ENCODE measurements around the gene ABI2.
"Not testable (repeated sequence)": the region's sequence is repeated elsewhere in the genome, so short reads cannot be mapped to it uniquely, and the experiment has no call there.

ABI2 gene

DNA sequence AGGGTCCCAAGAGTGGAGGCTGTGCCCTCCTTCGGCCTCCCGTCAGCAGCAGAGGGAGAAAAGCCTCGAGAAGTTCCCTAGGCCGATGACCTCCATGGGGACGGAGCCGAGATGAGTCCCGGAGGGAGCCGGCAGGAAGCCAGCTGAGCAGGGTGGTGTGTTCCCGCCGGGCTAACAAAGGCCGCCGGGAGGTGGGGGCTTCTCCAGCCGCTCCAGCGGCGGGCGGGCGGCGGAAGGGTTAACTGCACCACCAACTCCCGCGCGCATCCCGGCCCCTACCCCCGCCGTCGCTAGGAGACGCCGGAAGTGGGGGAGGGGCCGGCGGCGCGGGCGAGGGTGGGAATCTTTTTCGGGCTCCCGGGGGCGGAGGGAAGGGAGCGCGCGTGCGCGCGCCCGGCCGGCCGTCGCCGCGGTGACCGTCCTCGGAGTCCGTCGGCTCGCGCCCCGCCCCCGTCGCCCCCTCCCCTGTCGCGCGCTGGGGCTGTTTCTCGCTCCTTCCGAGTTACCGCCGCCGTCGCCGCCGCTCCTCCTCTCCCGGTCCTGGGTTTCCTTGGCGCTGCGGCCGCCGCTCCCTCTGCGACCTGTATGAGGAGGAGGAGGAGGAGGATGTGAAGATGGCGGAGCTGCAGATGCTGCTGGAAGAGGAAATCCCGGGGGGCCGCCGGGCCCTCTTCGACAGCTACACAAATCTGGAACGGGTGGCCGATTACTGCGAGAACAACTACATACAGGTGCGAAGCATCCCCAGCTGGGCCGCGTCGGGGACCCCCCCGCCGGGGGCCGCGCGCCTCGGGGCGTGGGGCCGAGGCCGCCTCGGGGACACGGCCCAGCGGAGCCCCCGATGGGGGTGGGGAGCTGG is at the start of gene ABI2:
Gene ABI2, plus strand, starts transcription at position 494 of the 859 bp plus-strand sequence. Its CDS starts 121 bp downstream, at position 615.
- peak; percentile 82 for DNase-seq

DNA sequence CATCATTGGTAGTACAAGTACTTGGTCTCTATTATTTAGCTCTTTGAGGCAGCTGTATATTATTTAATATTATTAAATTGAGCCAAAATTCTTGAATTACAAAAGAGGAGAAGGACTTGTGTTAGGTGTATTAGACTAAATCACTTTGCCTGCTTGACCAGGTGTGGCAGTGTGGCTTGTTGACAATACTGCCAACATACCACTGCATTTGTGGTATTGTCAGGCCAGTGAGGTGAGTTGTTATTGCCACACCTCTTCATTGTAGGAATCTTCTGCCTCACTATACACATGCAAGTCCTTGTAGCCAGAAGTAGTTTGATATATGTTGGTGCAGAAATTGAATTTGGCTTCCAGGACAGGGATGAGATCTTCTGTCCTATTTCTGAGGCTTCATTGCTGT is 48.9 kb upstream of the ABI2 start:
- DNase-seq = no peak

DNA sequence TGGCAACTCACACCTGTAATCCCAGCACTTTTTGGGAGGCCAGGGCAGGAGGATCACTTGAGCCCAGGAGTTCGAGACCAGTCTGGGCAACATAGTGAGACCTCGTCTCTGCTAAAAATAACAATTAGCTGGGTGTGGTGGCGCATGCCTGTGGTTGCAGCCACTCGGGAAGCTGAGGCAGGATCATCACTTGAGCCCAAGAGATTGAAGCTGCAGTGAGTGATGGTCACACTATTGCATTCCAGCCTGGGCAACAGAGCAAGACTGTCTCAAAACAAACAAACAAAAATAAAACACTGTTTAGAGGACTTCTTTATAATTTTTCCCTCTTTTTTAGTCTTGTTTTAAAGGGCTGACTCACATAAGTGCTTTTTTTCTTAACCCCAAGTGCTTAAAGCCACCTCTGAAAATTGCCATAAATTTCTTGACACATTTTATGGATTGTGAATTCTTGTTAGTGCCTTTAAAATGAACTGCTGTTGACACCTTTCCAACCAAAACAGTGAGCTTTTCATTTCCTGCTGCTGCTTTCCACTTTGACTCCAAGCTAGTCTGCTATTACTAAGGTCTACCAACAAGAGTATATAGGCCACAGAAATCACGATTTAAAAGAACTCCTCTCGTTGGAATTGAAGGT is 47.6 kb upstream of the ABI2 start:
- DNase-seq = peak; percentile 56

DNA sequence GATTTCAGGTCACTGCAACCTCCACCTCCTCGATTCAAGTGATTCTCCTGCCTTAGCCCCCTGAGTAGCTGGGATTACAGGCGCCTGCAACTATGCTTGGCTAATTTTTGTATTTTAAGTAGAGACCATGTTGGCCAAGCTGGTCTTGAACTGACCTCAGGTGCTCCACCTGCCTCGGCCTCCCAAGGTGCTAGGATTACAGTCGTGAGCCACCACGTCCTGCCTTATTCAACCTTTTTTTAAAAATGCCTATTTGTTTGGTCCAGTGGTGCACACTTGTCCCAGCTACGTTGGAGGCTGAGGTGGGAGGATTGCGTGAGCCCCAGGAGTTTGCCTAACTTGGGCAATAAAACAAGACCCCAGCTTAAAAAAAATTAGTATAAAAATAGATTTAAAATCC is 46.1 kb upstream of the ABI2 start:
- DNase-seq = no peak

DNA sequence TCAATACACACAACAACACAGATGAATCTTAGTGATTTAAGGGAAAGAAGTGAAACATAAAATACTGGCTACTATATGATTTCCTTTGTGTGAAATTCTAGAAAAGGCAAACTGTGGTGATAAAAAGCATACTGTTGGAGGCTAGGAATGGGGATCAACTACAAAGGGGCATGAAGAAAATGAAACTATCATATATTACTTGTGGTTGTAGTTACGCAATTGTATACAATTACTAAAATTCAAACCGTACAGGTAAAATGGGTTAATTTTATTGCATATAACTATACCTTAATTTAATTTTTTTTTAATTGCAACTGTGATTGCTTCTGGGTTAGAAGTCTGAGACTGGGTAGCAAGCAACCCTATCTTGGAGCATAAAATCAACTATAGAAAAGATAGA is 41.7 kb upstream of the ABI2 start:
- no peak for DNase-seq

DNA sequence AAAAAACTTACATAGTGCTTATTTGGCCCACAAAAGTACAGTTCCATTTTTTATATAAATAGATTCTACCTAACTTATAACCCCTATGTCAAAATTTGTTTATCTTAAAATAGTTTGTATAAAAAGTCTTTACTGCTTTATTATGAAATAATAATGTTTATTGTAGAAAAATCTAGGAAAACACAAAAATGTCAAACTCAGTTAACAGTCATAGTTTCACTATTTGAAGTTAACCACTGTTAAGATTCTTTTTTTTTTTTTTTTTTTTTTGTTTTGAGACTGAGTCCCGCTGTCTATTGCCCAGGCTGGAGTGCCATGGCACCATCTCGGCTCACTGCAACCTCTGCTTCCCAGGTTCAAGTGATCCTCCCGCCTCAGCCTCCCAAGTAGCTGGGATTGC is 26.5 kb upstream of the ABI2 start:
- DNase-seq = no peak

DNA sequence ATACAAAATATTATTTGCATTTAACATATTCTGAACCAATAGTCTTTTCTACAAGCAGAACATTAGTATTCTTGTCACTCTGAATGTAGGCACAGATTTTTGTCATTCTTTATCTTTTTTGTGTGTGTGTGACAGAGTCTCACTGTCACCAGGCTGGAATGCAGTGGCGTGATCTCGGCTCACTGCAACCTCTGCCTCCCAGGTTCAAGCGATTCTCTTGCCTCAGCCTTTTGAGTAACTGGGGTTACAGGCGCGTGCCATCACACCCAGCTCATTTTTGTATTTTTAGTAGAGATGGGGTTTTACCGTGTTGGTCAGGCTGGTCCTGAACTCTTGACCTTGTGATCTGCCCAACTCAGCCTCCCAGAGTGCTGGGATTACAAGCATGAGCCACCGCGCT is 25.6 kb upstream of the ABI2 start:
- DNase-seq = not testable (repeated sequence)

DNA sequence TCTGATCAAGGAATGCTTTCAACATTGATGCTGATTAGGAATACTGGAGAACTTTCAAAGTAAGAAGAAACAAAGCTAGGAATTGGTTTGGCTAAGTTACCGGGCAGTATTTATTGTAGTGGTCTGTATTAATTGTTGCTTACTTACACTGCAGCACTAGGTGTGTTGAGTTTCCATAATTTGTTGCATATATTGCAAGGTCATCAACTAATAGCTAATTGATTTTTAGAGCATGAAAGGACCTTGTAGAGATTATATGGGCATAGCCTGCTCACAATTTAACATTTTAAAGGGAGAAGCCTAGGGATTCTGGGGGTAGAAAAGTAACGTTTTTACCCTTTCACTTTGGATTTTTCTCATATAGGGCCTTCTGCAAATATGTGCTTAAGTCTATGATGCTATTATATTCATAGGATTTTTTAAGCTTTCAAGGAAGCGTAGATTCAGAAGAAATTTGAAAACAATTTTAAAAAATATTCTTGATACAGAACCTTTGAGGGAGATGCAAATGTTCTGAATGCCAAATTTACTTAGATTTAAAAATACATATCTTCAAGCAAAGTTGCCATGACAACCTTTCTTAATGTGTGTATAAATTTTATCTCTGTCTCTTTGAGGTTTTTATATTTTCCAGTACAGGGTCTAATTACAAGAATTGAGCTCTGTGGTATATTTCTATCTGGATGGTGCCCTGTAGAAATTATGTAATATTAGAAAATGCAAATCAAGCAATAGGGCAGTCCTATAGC is 17.3 kb upstream of the ABI2 start:
- DNase-seq = no peak

DNA sequence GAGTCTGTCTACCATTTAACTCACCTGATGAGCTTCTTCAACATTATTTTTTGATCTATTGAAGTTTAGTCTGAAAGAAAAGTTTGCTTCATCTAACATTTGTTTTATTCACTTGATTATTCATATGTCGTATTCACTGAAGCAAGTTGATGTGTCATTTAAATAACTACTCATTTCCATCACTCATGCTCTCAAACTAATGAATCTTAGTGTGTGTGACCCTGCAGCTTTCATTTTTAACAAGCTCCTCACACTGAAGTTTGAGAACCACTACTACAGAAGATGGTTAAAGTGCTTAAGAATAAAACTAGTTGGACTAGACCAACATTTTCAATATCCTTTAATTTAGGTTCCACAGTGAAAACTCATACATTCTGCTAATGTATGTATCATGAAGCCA is 1.8 kb upstream of the ABI2 start:
- no peak for DNase-seq

DNA sequence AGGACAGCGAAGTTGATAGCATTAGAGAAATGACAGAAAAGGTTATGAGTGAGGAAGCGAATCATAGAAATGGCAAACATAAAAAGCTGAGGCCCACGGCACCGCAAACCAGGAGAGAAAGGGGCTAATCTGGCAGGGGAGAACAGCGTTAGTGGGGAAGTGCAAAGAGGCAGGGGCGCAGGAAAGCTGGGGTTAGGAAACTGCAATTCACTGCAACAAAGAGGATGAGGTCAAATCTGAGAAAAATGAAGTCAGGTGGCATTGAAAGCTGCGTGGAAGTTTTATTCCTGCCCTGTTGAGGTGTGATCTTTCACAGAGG is 653 bp upstream of the ABI2 start:
- DNase-seq = no peak

DNA sequence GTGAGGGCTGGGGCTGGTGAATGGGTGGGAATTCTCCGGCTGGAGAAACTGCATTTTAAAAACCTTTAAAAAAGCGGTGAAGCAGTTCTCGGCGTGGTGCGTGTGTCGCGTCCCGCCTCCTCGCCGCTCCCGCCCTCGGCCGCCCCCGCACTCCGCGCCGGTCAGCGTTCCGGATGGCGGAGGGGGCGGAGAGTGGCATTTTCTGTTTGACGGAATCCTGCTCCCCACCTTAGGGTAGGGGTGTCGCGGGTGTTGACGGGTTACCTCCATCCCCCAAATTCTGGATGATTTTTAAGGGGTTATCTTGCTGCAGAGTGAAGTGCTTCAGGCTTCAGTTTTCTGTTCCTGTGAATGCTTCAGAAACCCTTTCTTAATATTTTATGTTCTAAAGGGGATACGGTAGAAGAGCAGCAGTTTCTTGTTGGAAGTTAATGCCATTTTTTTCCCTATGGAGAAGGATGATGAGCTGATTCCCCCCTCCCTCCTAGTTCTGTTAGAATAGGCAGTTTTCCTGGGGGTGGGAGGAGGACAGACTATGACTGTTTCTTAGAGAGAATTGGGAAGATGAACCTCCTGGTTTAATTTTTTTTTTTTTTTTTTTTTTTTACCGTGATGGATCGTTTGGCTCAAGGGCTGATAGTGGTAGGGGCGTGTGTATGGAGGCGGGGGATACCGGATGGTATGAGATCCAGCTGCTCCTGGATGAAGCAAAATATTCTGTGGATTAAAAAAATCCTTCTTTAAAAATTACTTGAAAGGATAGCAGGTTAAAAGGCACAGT is 756 bp downstream of the ABI2 start:
- DNase-seq = peak; percentile 36

DNA sequence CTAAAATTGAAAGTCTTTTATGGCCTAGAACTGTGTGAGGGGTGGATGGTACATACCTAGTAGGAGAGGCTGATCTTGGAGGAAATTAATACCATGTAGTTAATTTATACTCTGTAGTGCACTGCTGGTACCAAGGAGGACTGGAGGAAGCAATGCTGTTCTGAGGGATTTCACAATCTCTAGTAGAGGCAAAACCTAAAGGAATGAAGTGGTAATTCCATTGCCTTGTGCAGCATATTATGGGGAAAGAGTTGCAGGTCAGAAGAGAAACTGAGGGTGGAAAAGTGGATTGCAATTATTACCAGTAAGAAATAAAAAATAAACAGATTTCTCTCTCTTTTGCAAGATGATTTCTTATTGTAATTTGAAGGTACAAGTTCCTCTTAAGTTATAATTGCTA is 2.2 kb downstream of the ABI2 start:
- no peak for DNase-seq

DNA sequence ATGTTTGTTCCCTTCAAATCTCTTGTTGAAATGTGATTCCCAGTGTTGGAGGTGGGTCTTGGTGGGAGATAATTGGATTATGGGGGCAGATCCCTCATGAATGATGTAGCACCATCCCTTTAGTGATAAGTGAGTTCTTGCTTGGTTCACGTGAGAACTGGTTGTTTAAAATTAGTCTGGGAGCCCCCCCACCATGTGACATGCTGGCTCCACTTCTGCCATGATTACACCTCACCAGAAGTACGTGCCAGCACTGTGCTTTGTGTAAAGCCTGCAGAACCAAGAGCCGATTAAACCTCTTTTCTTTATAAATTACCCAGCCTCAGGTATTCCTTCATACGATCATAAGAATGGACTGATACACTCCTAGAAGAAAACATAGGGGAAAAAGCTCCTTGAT is 10.1 kb downstream of the ABI2 start:
- no peak for DNase-seq

DNA sequence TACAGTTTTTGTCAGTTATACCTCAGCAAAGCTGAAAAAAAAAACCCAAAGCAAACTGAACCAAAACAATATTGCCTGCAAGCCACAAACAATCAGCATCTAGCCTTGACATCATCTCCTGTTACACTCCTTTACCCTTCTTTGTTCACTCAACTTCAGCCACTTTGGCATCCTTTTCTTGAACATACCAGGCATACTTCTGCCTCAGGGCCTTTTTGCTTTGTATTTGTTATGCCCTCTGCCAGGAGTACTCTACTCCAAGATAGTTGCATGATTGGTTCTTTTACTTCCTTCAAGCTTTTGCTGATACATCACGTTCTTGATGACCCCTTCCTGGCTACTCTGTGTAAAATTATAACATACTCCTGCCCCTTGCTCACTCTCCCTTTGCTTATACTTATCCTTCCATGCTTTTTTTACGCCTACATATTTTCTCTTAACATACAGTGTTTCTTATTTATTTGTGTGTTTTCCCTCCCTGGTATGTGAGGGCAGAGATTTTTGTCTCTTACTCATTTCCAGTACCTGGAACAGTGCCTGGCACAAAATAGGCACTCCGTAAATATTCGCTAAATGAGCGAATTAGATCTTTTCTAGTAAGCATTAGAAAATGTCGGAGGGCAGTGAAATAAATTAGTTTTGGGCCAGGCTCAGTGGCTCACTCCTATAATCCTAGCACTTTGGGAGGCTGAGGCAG is 12.7 kb downstream of the ABI2 start:
- peak; percentile 59 for DNase-seq

DNA sequence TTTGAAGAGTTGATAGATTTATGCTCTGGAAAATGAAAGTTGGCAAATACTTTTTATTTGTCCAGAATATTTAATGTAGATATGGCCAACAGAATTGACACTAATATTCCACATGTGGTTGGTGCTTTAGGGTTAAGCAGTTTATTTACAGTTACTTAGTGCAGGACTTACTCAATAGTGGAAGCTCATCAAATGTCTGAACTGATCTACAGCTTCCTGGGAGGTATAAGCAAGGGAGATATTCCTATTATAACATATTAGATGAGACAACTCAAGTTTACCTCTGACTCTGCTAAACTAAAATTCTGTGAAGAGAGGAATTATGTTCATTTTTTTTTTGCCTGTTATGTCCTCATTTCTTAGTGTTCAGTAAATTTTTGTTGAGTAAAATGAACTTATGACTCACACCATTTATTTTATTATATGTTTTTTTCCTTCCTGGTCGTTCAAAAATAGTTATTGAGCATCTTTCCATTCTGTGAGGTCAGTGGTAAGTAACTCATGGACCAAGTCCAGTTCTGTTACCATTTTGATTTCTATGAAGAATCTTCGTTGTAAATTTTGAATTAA is 13.6 kb downstream of the ABI2 start:
- no peak for DNase-seq

DNA sequence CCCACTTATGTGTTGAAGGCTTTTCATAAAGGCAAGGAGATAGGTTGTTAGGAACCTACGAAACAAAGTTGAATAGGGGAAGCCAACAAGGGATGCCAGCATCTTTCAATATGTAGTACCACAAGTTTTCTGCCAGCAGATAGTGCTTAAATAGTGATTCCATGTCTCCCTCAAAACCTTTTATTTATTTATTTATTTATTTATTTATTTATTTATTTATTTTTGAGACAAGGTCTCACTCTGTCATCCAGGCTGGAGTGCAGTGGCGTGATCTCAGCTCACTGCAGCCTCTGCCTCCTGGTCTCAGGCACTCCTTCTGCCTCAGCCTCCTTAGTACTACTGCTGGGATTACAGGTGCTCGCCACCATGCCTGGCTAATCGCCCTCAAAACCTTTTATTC is 14.2 kb downstream of the ABI2 start:
- DNase-seq = not testable (repeated sequence)

DNA sequence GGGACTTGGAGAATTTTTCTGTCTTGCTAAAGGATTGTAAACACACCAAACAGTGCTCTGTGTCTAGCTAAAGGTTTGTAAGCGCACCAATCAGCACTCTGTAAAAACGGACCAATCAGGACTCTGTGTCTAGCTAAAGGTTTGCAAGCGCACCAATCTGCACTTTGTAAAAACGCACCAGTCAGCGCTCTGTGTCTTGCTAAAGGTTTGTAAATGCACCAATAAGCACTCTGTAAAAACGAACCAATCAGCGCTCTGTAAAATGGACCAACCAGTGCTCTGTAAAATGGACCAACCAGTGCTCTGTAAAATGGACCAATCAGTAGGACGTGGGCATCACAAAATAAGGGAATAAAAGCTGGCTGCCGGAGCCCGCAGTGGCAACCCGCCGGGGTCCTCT is 16.5 kb downstream of the ABI2 start:
- DNase-seq = no peak

DNA sequence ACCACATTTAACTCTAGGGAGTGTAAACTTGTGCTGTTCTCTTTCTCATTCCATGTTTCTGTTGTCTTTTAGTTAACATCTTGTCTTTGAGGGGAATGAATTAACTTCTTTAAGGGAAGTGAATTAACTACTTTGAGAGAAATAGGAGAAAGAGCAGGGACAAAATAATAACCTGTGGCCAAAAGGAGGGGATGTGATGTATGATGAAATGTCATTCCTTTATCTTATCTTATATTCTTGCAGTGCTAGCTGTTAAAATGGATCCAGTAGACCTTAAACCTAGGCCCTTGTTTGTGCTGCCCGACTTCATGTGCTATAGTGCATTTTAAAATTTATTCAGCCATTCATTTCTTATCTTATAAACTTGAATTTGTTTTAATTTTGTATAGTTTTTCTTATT is 18.4 kb downstream of the ABI2 start:
- no peak for DNase-seq

DNA sequence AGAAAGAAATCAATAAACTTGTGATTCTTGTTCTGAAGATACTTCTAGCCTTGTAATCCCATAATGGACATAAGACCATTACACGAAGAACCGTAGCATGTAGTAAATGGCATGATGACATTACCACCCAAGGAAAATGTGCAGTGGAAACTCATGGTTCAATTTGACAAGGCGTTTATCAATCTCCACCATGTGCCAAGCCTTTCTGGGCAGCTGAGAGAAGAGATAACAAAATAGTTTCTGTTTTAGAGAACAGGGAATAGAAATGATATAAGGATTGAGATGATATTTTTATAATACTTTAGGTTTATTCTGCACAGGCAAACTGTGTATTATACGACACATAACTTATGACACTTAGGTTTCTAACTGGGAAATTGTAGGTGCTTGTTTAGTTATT is 19.2 kb downstream of the ABI2 start:
- no peak for DNase-seq

DNA sequence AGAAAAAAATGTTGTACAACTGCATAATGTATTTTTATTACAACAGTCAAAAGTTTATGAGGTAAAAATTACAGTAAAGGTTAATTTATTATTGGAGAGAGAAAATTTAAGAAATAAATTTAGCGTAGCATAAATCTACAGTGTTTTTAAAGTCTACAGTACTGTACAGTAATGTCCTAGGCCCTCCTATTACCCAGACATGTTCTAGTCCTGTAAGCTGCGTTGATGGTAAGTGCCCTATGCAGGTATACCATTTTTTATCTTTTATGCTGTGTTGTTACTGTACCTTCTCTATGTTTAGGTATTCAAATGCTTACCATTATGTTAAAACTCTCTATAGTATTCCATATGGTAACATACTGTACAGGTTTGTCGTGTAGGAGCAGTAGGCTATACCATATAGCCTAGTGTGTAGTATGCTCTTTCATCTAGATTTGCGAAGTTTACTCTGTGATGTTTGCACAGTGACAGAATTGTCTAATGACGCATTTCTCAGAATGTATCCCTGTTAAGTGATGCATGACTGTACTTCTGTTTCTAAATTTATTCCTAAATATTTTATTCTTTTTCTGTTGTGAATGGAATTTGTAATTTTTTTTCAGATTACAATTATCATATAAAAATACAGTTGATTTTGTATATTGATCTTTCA is 24.5 kb downstream of the ABI2 start:
- DNase-seq = no peak

DNA sequence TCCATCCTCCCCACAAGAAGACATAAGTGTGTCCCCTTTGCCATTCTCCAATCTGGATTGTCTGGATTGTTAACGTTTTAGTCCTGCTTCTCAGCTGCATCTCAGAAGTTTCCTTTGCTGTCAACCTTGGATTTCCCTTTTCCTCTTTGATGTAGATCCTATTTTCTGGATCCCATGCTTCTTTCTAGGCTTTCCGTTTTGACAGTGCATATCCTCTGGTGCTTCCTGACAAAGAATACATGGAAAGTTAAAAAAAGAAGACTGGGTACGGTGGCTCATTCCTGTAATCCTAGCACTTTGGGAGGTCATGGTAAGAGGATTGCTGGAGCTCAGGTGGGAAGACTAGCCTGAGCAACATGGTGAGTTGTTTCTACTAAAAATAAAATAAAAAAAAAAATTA is 26.8 kb downstream of the ABI2 start:
- DNase-seq = no peak

DNA sequence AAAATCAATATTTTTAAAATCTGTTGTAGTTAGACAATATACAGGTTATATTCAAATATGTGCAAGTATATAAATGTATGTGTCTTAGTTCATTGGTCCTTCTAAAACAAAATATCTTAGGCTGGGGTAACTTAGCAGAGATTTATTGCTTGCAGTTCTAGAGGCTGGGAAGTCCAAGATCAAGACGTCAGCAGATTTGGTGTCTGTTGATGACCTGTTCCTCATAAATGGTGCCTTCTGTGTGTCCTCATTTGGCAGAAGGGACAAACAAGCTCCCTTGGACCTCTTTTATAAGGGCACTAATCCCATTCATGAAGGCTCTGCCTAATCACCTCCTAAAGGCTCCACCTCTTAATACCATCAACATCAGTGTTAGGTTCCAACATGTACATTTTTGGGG is 31.3 kb downstream of the ABI2 start:
- DNase-seq = no peak

Data from kidney glomerular epithelial cell (primary cell).